Ovary (tissue), 3 donors: ENCODE measurements around the gene COA8.

Experiments
- CTCF ChIP-seq, 3 donors: fragments of 450-650 bp in 2 of 3; fragments of 200-600 bp in 1 of 3; IDR thresholded peaks; one replicate each; pipeline versions ENCODE4 v1.5.1 to v1.8.0; 2016 to 2022; ENCODE audit warnings: antibody characterized with exemption in 3 of 3, mild to moderate bottlenecking in 1 of 3
- EP300 ChIP-seq: sonication (generic); formaldehyde crosslinking; IDR thresholded peaks from one replicate; pipeline ENCODE4 v1.6.1; 2017; ENCODE audit warnings: antibody characterized with exemption
- POLR2A ChIP-seq: fragments of 450-650 bp; IDR thresholded peaks from one replicate; pipeline ENCODE4 v1.6.1; 2017; ENCODE audit warnings: antibody characterized with exemption, mild to moderate bottlenecking, moderate library complexity
- donor health status: DM: no; HTN: no; CAD: no.

- no peak for TF ChIP-seq EP300
- TF ChIP-seq POLR2A, result peak; percentile 24
- TF ChIP-seq CTCF (IDR thresholded peaks at IDR 0.05), result peak; percentile 57 to 93 (median 85)
Observed at GRCh38 chr14:103518422-103519042, 44.2 kb upstream of the COA8 start.
